ENCODE results near the gene SCAANT1.

The SCAANT1 gene

DNA sequence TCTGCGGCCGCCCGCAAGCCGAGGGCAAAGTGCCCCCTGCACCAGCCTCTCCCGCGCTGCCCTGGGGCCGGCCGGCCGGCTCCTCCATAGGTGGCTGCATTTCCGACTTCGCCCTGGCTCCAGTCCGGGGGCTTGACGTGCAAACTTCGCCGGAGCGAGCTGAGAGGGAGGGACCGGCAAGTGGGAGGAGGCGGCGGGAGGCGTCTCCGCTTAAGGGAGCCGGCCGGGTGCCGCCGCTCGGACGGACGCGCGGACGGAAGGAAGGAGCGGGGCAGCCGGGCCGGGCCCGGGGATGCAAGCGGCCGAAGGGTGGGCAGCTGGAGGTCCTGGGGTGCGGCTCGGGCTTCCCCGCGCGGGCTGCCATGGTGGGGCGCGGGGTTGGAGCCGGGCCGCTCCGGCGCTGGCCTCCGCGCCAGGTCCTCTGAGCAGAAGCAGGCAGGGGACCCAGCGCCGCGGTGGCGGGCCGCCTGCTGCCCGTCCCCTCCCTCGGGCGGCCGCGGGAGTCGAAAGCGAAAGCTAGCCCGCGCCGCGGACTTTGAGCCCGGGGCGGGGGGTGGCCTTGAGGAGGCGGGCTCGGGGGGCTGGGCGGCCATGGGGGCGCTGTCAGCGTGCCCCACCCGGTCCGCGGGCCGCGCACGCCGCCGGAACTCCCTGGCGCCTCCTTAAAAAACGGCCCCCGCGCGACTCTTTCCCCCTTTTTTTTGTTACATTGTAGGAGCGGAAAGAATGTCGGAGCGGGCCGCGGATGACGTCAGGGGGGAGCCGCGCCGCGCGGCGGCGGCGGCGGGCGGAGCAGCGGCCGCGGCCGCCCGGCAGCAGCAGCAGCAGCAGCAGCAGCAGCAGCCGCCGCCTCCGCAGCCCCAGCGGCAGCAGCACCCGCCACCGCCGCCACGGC is at the start of gene SCAANT1:
SCAANT1 (minus strand) TSS at position 511 of the 895 bp plus-strand sequence.
- intact Hi-C loops (cut with DNase I; ENCODE audit: low total_unique reads), result loop anchor here (5.0 to 10.0 kb wide), 2 partner anchors 50 to 83 kb away; partner anchors contain the start of genes ATXN7 and THOC7
- Histone ChIP-seq H3K4me3 (peak within 1 kb of the TSS; percentile 84 to 98), H3K36me3 (peaks cover 0 to 18% (median 10%) of the 10 kb centered on the region in 3 donors), H3K27me3 (no peaks in the 10 kb centered on the region), H3K27ac (peak within 1 kb of the TSS; percentile 95 to 99), H3K9me3 (no peaks in the 10 kb centered on the region), H3K4me1 (peaks cover 0 to 40% (median 21%) of the 10 kb centered on the region in 4 donors)
- peak; percentile 92 to 95 for DNase-seq
- TF ChIP-seq, protein P1, sequence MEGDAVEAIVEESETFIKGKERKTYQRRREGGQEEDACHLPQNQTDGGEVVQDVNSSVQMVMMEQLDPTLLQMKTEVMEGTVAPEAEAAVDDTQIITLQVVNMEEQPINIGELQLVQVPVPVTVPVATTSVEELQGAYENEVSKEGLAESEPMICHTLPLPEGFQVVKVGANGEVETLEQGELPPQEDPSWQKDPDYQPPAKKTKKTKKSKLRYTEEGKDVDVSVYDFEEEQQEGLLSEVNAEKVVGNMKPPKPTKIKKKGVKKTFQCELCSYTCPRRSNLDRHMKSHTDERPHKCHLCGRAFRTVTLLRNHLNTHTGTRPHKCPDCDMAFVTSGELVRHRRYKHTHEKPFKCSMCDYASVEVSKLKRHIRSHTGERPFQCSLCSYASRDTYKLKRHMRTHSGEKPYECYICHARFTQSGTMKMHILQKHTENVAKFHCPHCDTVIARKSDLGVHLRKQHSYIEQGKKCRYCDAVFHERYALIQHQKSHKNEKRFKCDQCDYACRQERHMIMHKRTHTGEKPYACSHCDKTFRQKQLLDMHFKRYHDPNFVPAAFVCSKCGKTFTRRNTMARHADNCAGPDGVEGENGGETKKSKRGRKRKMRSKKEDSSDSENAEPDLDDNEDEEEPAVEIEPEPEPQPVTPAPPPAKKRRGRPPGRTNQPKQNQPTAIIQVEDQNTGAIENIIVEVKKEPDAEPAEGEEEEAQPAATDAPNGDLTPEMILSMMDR (IDR thresholded peaks at IDR 0.05), result peak in 1 of 2 experiments; percentile 40

DNA sequence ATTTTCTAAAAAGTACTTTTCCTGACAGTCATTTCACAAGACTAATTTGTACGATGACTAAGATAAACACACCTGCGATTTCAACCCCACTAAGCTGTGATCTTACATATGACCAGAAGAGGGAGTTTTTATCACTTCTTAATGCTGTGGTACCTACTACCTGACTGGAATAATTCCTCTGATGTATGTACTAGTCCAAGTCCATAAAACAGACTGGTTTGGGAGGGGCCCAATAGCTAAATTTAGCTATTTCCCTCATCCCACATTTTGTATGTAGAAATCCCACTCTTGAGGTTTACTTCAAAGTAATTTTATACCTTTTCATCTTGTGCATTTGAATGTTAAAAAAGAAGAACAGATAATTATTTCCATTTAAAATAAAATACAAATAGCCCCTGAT is 49.7 kb upstream of the SCAANT1 start:
- no peak overlapping the region for H3K27ac ChIP-seq
- TF ChIP-seq, protein P1 (IDR thresholded peaks at IDR 0.05), result peak; percentile 52 to 54
- H3K9me3 ChIP-seq, result no peaks in the 10 kb centered on the region
- DNase-seq, result no peak
- intact Hi-C loops (cut with DNase I; ENCODE audit: low total_unique reads), result no loop called here
- no peaks in the 10 kb centered on the region for H3K27me3 ChIP-seq
- no peaks in the 10 kb centered on the region for H3K36me3 ChIP-seq
- H3K4me1 ChIP-seq, result peaks cover 0 to 29% (median 19%) of the 10 kb centered on the region in 4 donors
- no peak overlapping the region for H3K4me3 ChIP-seq

DNA sequence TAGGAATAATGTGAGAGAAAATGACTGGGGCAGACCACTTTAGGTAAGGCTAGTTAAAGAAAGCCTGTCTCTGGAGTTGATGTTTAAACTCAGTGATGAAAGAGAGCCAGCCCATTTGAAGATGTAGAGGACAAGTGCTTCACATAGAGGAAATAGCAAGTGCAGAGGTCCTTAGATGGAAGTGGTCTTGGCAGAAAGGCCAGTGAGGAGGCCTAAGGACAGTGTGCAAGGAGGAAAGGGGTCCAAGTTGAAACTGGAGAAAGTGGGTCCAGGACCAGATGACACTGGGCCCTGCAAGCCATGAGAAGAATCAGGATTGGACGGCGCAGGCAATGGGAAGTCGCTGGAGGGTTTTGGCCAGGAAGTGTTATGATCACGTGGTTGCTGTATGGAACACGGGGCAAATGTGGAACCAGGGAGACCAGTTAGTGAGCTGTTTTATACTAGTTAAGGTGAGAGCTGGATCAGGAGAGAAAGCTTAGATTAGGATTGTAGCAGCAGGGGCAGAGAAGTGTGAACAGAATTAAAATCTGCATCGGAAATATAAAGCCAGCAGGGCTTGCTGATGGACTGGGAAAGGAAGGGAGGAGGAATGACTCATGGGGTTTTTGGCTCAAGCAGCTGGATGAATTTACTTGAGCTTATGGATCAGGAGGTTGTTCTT is 48.0 kb upstream of the SCAANT1 start:
- peak overlapping the region; percentile 57 to 59 for H3K27ac ChIP-seq
- DNase-seq, result peak; percentile 40 to 76
- H3K27me3 ChIP-seq, result no peaks in the 10 kb centered on the region
- intact Hi-C loops (cut with DNase I; ENCODE audit: low total_unique reads), result no loop called here
- no peaks in the 10 kb centered on the region for H3K36me3 ChIP-seq
- peak overlapping the region; percentile 46 to 47 for H3K4me3 ChIP-seq
- no peaks in the 10 kb centered on the region for H3K9me3 ChIP-seq
- TF ChIP-seq, protein P1 (IDR thresholded peaks at IDR 0.05), result no peak
- peaks cover 0 to 21% (median 12%) of the 10 kb centered on the region in 4 donors for H3K4me1 ChIP-seq

DNA sequence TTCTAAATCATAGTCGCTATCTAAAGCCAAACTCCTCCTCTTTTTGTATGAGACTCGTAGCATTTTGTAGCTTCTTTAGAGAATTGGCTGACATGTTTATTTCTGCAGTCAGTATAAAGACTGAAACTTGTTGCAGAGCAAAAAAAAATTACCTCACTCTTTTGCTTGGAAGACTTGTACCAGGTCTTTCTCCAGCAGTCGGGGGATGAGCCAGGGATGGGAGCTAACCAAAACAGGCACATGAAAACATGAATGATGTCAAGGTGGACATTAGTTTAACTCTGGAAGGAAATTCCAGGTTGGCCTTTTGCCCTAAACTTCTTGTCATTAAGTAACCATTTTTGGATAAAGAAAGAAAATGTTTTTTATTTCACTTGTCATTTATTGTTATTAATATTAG is 47.0 kb upstream of the SCAANT1 start:
- no peak for DNase-seq
- intact Hi-C loops (cut with DNase I; ENCODE audit: low total_unique reads), result no loop called here
- peaks cover 0 to 11% (median 5%) of the 10 kb centered on the region in 4 donors for H3K4me1 ChIP-seq
- no peak overlapping the region for H3K27ac ChIP-seq
- H3K36me3 ChIP-seq, result no peaks in the 10 kb centered on the region
- no peak overlapping the region for H3K4me3 ChIP-seq
- H3K27me3 ChIP-seq, result no peaks in the 10 kb centered on the region
- TF ChIP-seq, protein P1 (IDR thresholded peaks at IDR 0.05), result no peak
- no peaks in the 10 kb centered on the region for H3K9me3 ChIP-seq

DNA sequence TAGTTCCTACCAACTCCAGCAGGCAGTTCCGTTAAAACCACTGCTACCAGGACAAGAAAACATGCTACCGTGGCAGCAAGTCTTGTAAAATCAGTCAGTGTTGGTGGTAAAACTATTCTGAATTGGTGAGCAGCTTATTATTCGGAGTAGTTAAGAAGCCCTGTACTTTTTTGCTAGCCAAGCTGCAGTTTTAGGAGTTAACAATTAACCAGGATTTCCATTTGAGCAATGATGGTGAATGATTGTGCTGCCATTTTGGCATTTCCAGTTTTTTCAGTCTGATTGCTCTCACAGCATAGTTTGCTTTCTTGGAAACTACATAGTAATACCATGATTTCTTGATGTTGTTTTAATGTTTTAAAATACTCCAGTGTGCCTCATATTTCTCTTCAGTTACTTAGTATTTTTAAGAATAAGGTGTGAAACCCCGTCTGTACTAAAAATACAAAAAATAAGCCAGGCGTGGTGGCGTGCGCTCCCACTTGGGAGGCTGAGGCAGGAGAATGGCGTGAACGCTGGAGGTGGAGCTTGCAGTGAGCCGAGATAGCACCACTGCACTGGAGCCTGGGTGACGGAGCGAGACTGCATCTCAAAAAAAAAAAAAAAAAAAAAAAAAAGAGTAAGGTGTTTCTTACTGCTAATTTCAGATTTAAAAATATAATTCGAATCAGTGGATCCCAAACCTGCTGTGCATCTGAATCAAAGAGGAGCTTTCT is 43.8 kb upstream of the SCAANT1 start:
- H3K9me3 ChIP-seq, result no peaks in the 10 kb centered on the region
- TF ChIP-seq, protein P1 (IDR thresholded peaks at IDR 0.05), result no peak
- no peak overlapping the region for H3K27ac ChIP-seq
- peaks cover 0 to 3% (median 0%) of the 10 kb centered on the region in 3 donors for H3K36me3 ChIP-seq
- no peak for DNase-seq
- H3K4me1 ChIP-seq, result peaks cover 0 to 26% (median 8%) of the 10 kb centered on the region in 4 donors
- H3K27me3 ChIP-seq, result no peaks in the 10 kb centered on the region
- intact Hi-C loops (cut with DNase I; ENCODE audit: low total_unique reads), result no loop called here
- H3K4me3 ChIP-seq, result no peak overlapping the region

All from tibial artery (tissue), 4 donors.